B cell (primary cell): ENCODE measurements around the gene OTOF. TPM values are rescaled to one million over a fixed set of nuclear protein-coding genes. Genes with fewer than 3 reads are reported as not detected.

Experiments
- ATAC-seq: fragments of 200-7000 bp; cut with Tn5 transposase; one replicate; pipeline ENCODE4 v1.10.0; 2021; ENCODE audit warnings: low read depth, mild to moderate bottlenecking, moderate number of reproducible peaks, moderate library complexity
- CTCF ChIA-PET: fragments of 350-600 bp; sonication (Branson Sonifier 250); formaldehyde crosslinking; loops from one replicate; lab custom pipeline; 2021; ENCODE audit warnings: antibody characterized with exemption, inconsistent platforms; lab: Charles Lee
- POLR2A ChIA-PET: fragments of 350-600 bp; sonication (Branson Sonifier 250); formaldehyde crosslinking; loops from one replicate; lab custom pipeline; 2021; ENCODE audit warnings: antibody characterized with exemption; lab: Charles Lee
- DNase-seq: peaks from one replicate; pipeline ENCODE4 v3.0.0; 2013
- H2AFZ ChIP-seq: 2 replicates; pipeline ENCODE4 v1.6.1; 2012; ENCODE audit warnings: mild to moderate bottlenecking, low read depth, low read length; ENCODE audit not compliant: insufficient read depth, poor library complexity, severe bottlenecking
- H3K27ac ChIP-seq, 2 donors: 1 replicate in 1 of 2; 2 replicates in 1 of 2; pipeline ENCODE4 v1.5.1; 2012 to 2013; ENCODE audit warnings: low read length in 2 of 2, mild to moderate bottlenecking in 2 of 2, moderate library complexity in 1 of 2
- H3K27me3 ChIP-seq, 4 experiments: fragments of 200-600 bp in 1 of 4; sonication (generic) in 1 of 4; replicated peaks in 1 of 4; 1 replicate in 2 of 4; 2 replicates in 2 of 4; pipeline versions ENCODE4 v1.6.1 to v1.7.0; 2013 to 2016; ENCODE audit warnings: low read length in 3 of 4, mild to moderate bottlenecking in 2 of 4, mixed read lengths in 1 of 4, moderate library complexity in 1 of 4; ENCODE audit not compliant: insufficient read depth in 4 of 4, control insufficient read depth in 3 of 4; ENCODE audit errors: control extremely low read depth in 1 of 4
- H3K36me3 ChIP-seq, 2 experiments: replicated peaks in 1 of 2; 1 replicate in 1 of 2; 2 replicates in 1 of 2; pipeline versions ENCODE4 v1.6.1 to v1.7.1; 2013; ENCODE audit warnings: low read length in 1 of 2; ENCODE audit not compliant: insufficient read depth in 2 of 2, control insufficient read depth in 1 of 2; ENCODE audit errors: control extremely low read depth in 1 of 2, extremely low read depth in 1 of 2
- H3K4me1 ChIP-seq, 2 donors: fragments of 200-600 bp in 1 of 2; sonication (generic) in 1 of 2; 1 replicate in 1 of 2; 2 replicates in 1 of 2; pipeline versions ENCODE4 v1.5.1 to v1.6.1; 2013 to 2017; ENCODE audit warnings: low read length in 2 of 2; ENCODE audit not compliant: control insufficient read depth in 2 of 2, insufficient read depth in 2 of 2
- H3K4me2 ChIP-seq: replicated peaks from 2 replicates; pipeline ENCODE3; 2012; ENCODE audit warnings: mild to moderate bottlenecking, low read depth, low read length; ENCODE audit not compliant: poor library complexity, severe bottlenecking
- H3K4me3 ChIP-seq, 5 experiments: fragments of 200-600 bp in 1 of 5; sonication (generic) in 1 of 5; 1 replicate in 3 of 5; 2 replicates in 2 of 5; pipeline versions ENCODE4 v1.5.1 to v1.7.0; 2011 to 2016; ENCODE audit warnings: low read length in 4 of 5, mild to moderate bottlenecking in 4 of 5, low read depth in 2 of 5, control low read depth in 1 of 5, moderate library complexity in 1 of 5; ENCODE audit not compliant: insufficient read depth in 1 of 5; ENCODE audit errors: control extremely low read depth in 1 of 5, extremely low read depth in 1 of 5
- H3K79me2 ChIP-seq: fragments of 200-600 bp; sonication (generic); one replicate; pipeline ENCODE4 v1.6.0; 2016; ENCODE audit warnings: low read length; ENCODE audit not compliant: control insufficient read depth, insufficient read depth
- H3K9ac ChIP-seq: fragments of 200-600 bp; sonication (generic); 2 replicates; pipeline ENCODE4 v1.6.1; 2017; ENCODE audit warnings: mild to moderate bottlenecking, low read length, moderate library complexity
- H3K9me3 ChIP-seq, 3 donors: one replicate each; pipeline versions ENCODE4 v1.6.1 to v1.7.1; 2013; ENCODE audit warnings: low read length in 2 of 3; ENCODE audit not compliant: control insufficient read depth in 2 of 3, insufficient read depth in 1 of 3; ENCODE audit errors: control extremely low read depth in 1 of 3
- H4K20me1 ChIP-seq: 2 replicates; pipeline ENCODE4 v1.6.0; 2012; ENCODE audit warnings: mild to moderate bottlenecking, low read length; ENCODE audit not compliant: insufficient read depth, control insufficient read depth, poor library complexity, severe bottlenecking
- H3K27ac Mint-ChIP-seq: one replicate; pipeline ENCODE4 v1.8.0; 2021; ENCODE audit warnings: mixed read lengths
- H3K27me3 Mint-ChIP-seq: one replicate; pipeline ENCODE4 v1.8.0; 2021; ENCODE audit warnings: mixed read lengths
- H3K4me1 Mint-ChIP-seq: one replicate; pipeline ENCODE4 v1.8.0; 2021; ENCODE audit warnings: mixed read lengths
- H3K4me3 Mint-ChIP-seq: one replicate; pipeline ENCODE4 v1.8.0; 2021; ENCODE audit warnings: mixed read lengths
- H3K9me3 Mint-ChIP-seq: one replicate; pipeline ENCODE4 v1.8.0; 2022; ENCODE audit warnings: mixed read lengths; ENCODE audit not compliant: insufficient read depth
- EZH2 ChIP-seq: IDR thresholded peaks from 2 replicates; pipeline ENCODE4 v1.6.1; 2012; ENCODE audit warnings: borderline replicate concordance, low read depth, mild to moderate bottlenecking, moderate library complexity, low read length; ENCODE audit not compliant: insufficient read depth, poor library complexity, severe bottlenecking
- WGBS: methylation state at CpG from one replicate; pipeline ENCODE4 v1.1.5; 2013; ENCODE audit warnings: missing lambda C conversion rate; ENCODE audit not compliant: insufficient coverage; 5-methylcytosine and 5-hydroxymethylcytosine counted together
- intact Hi-C: fragments of 100-400 bp; cut with micrococcal nuclease; formaldehyde crosslinking; loops from one replicate; pipeline ENCODE4 v1.10.0; 2022
- polyA plus RNA-seq: library from polyadenylated mRNA; depleted of rRNA; stranded (reverse); fragments of >200 nt; gene quantifications from 2 replicates; pipeline ENCODE4 v1.2.3, GENCODE V29; 2012
- total RNA-seq, 2 donors: library from RNA; stranded (reverse); fragments of 120-200 nt in 1 of 2; gene quantifications; 1 replicate in 1 of 2; 2 replicates in 1 of 2; pipeline versions ENCODE4 v1.2.3 to v1.2.4, GENCODE V29; 2013 to 2022
- TF ChIP-seq, protein P1 (sequence below): fragments of 200-600 bp; IDR thresholded peaks from one replicate; pipeline ENCODE4 v1.8.0; 2022; ENCODE audit warnings: antibody characterized with exemption, mild to moderate bottlenecking

The OTOF gene
- total and polyA plus RNA-seq, 2 donors (not counting 1 experiment from before 2014, with no cell fraction given): not detected

DNA sequence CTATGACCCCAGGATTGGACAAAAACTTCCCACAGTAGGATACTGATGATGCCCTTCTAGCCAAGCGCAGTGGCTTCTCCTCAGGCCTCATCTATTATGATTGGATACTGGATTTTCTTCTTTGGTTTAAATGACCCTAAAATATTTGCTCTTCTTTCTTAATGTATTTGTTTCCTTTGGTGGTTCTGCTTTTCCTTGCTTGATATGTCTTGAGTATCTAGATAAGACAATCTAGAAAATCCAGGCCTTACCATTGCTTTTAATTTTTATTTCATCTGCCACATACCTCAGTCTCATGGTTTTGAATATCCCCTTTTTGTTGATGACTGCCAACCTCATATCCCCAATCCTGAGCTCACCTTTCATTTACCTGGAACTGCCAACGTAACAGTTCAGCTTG is 35.6 kb downstream of the OTOF start:
- peaks cover 0 to 3% (median 0%) of the 10 kb centered on the region in 4 experiments for H3K27me3 ChIP-seq
- H3K9me3 Mint-ChIP-seq: no peaks in the 10 kb centered on the region
- H3K79me2 ChIP-seq: no peaks in the 10 kb centered on the region
- ChIA-PET CTCF (no interaction called here), POLR2A (no interaction called here)
- no peaks in the 10 kb centered on the region for H3K9me3 ChIP-seq
- H3K27ac ChIP-seq: no peak overlapping the region
- H3K4me1 ChIP-seq: no peaks in the 10 kb centered on the region
- no peak overlapping the region for H2AFZ ChIP-seq
- H3K9ac ChIP-seq: no peak overlapping the region
- TF ChIP-seq, protein P1, sequence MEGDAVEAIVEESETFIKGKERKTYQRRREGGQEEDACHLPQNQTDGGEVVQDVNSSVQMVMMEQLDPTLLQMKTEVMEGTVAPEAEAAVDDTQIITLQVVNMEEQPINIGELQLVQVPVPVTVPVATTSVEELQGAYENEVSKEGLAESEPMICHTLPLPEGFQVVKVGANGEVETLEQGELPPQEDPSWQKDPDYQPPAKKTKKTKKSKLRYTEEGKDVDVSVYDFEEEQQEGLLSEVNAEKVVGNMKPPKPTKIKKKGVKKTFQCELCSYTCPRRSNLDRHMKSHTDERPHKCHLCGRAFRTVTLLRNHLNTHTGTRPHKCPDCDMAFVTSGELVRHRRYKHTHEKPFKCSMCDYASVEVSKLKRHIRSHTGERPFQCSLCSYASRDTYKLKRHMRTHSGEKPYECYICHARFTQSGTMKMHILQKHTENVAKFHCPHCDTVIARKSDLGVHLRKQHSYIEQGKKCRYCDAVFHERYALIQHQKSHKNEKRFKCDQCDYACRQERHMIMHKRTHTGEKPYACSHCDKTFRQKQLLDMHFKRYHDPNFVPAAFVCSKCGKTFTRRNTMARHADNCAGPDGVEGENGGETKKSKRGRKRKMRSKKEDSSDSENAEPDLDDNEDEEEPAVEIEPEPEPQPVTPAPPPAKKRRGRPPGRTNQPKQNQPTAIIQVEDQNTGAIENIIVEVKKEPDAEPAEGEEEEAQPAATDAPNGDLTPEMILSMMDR: no peak
- TF ChIP-seq EZH2: no peak
- H3K4me3 ChIP-seq: no peak overlapping the region
- no peaks in the 10 kb centered on the region for H3K36me3 ChIP-seq
- H3K4me1 Mint-ChIP-seq: no peaks in the 10 kb centered on the region
- no peak for DNase-seq
- H3K4me2 ChIP-seq: no peak overlapping the region
- H3K27me3 Mint-ChIP-seq: peaks cover 6% of the 10 kb centered on the region
- WGBS: 83% methylated on average over 1 of the region's 2 CpGs
- intact Hi-C loops: no loop called here
- no peaks in the 10 kb centered on the region for H4K20me1 ChIP-seq
- no peak overlapping the region for H3K27ac Mint-ChIP-seq
- H3K4me3 Mint-ChIP-seq: no peak overlapping the region
- no peak for ATAC-seq

DNA sequence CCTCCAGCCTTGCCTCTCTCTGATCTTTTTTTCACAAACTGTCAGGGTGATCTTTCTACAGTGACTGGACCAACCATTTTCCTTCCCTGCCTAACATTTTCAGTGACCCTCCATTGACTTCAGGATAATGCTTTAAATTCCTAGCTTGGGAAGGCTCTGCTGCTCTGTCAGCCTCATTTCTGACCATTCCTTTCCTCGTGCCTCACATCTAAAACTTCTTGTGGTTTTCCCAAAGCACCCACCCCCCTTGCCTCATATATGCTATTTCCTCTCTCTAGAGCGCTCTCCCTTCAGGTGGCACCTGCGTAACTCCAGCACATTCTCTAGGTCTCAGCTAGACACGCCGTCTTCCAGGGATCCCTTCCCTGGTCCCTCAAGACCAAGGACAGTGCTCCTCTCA is 39.0 kb downstream of the OTOF start:
- peaks cover 6% of the 10 kb centered on the region for H3K27me3 Mint-ChIP-seq
- ChIA-PET POLR2A (no interaction called here), CTCF (no interaction called here)
- Histone ChIP-seq H4K20me1 (no peaks in the 10 kb centered on the region), H3K27ac (no peak overlapping the region), H3K36me3 (no peaks in the 10 kb centered on the region), H3K4me1 (no peaks in the 10 kb centered on the region), H3K27me3 (no peaks in the 10 kb centered on the region), H3K9ac (no peak overlapping the region), H2AFZ (no peak overlapping the region), H3K9me3 (no peaks in the 10 kb centered on the region), H3K4me3 (no peak overlapping the region), H3K4me2 (no peak overlapping the region), H3K79me2 (no peaks in the 10 kb centered on the region)
- intact Hi-C loops: no loop called here
- H3K4me3 Mint-ChIP-seq: no peak overlapping the region
- H3K27ac Mint-ChIP-seq: no peak overlapping the region
- no peaks in the 10 kb centered on the region for H3K4me1 Mint-ChIP-seq
- DNase-seq (no peak), ATAC-seq (no peak)
- 70% methylated on average over 5 of the region's 5 CpGs for WGBS
- TF ChIP-seq, protein P1: no peak
- TF ChIP-seq EZH2: no peak
- no peaks in the 10 kb centered on the region for H3K9me3 Mint-ChIP-seq
